Tibial nerve (tissue), 4 donors: Measurements from ENCODE around the gene RARS1.

Experiments
- CTCF ChIP-seq, 5 experiments: fragments of 200-600 bp in 3 of 5; fragments of 450-650 bp in 2 of 5; sonication (generic) in 3 of 5; IDR thresholded peaks; one replicate each; pipeline ENCODE4 v1.5.1; 2016 to 2019; ENCODE audit warnings: antibody characterized with exemption in 5 of 5, mild to moderate bottlenecking in 3 of 5, moderate library complexity in 2 of 5
- EP300 ChIP-seq, 2 donors: sonication (generic); formaldehyde crosslinking; IDR thresholded peaks; one replicate each; pipeline ENCODE4 v1.6.1; 2017; ENCODE audit warnings: antibody characterized with exemption in 2 of 2, mild to moderate bottlenecking in 1 of 2
- POLR2A ChIP-seq, 2 donors: fragments of 450-650 bp; IDR thresholded peaks; one replicate each; pipeline ENCODE4 v1.6.1; 2017; ENCODE audit warnings: antibody characterized with exemption in 2 of 2, mild to moderate bottlenecking in 2 of 2, moderate library complexity in 2 of 2

DNA sequence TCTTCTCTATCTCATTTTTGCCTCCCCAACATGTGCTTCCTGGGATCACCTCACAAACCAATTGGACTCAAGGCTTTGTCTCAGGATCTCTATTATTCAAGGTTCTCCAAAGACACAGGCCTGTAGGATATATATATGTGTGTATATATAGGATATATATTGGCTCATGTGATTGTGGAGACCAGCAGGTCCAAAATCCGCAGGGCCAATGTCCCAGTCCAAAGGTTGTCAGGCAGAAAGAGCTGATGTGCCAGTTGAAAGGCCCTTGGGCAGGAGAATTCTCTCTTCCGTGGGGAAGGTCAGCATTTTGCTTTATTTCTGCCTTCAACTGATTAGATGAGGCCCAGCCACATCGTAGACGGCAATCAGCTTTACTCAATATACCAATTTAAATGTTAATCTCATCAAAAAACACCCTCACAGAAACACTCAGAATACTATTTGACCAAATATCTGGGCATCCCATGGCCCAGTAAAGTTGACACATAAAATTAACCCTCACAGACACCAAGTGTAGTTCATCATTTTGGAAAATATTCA, 41.6 kb downstream of the RARS1 start:
- TF ChIP-seq EP300 (IDR thresholded peaks at IDR 0.05) (no peak), CTCF (IDR thresholded peaks at IDR 0.05) (no peak), POLR2A (IDR thresholded peaks at IDR 0.05) (no peak)
